ENCODE results near the gene PPP2R2C. TPM values are rescaled to one million over a fixed set of nuclear protein-coding genes. Genes with fewer than 3 reads are reported as not detected.

Gene PPP2R2C
- total and polyA plus RNA-seq, 2 donors (not counting 1 experiment from before 2014, with no cell fraction given), result 0.10 to 0.17 TPM

- H3K9me3 ChIP-seq (ENCODE audit: control insufficient read depth, insufficient read depth, low read depth, low read length), result no peaks in the 10 kb centered on the region
- TF ChIP-seq EZH2 (IDR thresholded peaks at IDR 0.05; ENCODE audit: low read length, missing control alignments) (no peak), CTCF (conservative IDR thresholded peaks at IDR 0.05 in 1 of 2, IDR thresholded peaks at IDR 0.05 in 1 of 2; ENCODE audit: low read depth in 1 of 2, low read length in 2 of 2) (no peak)
- H4K20me1 ChIP-seq (ENCODE audit: control insufficient read depth, extremely low read depth, insufficient read depth, low read length), result no peaks in the 10 kb centered on the region
- H3K27ac ChIP-seq (ENCODE audit: insufficient read depth, low read length), result no peak overlapping the region
- no peaks in the 10 kb centered on the region for H3K79me2 ChIP-seq (ENCODE audit: control insufficient read depth, insufficient read depth, low read length)
- no peaks in the 10 kb centered on the region for H3K4me1 ChIP-seq (ENCODE audit: control insufficient read depth, extremely low read depth, insufficient read depth, low read length)
- no peak overlapping the region for H3K9ac ChIP-seq (ENCODE audit: insufficient read depth, low read length)
- no peaks in the 10 kb centered on the region for H3K36me3 ChIP-seq (ENCODE audit: control insufficient read depth, insufficient read depth, low read length)
- H3K4me2 ChIP-seq (ENCODE audit: extremely low read depth, insufficient read depth, low read length), result no peak overlapping the region
- H2AFZ ChIP-seq (ENCODE audit: low read length), result no peak overlapping the region
- H3K4me3 ChIP-seq (replicated peaks in 1 of 4; ENCODE audit: control extremely low read depth in 1 of 4, insufficient read depth in 1 of 4, low read depth in 3 of 4, low read length in 4 of 4), result no peak overlapping the region
- no peaks in the 10 kb centered on the region for H3K27me3 ChIP-seq (ENCODE audit: control insufficient read depth, insufficient read depth, low read length)
- no peak for DNase-seq (ENCODE audit: low read depth in 2 of 2)
Observed at GRCh38 chr4:6348408-6348807, 124.0 kb downstream of the PPP2R2C start.

DNA sequence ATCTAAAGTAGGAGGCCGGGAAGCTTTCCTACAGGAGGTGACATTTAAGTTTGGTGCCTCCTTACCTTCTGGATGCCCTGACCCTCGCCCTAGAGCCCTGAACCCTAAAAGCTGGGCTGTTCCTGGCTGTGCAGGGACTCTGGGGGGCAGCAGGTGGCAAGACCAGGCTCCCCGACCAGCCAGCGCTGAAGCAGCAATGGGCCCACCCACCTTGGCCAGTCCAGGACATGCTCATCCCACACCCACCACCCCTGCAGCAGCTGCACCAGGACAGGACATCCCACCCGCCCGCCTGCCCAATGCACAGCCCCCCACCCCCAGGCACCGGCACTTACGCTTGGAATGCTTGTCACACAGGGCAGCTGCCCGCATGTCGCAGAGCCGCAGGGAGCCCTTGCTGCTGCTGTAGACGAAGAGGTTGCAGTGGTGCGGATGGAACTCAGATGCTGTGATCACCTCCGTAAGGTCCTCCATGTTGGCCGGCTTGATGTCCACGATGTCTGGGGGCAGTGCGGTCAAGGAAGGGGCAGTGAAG, 124.8 kb downstream of the PPP2R2C start:
- Histone ChIP-seq H3K4me3 (replicated peaks in 1 of 4; ENCODE audit: control extremely low read depth in 1 of 4, insufficient read depth in 1 of 4, low read depth in 3 of 4, low read length in 4 of 4) (no peak overlapping the region), H3K9me3 (ENCODE audit: control insufficient read depth, insufficient read depth, low read depth, low read length) (no peaks in the 10 kb centered on the region), H4K20me1 (ENCODE audit: control insufficient read depth, extremely low read depth, insufficient read depth, low read length) (no peaks in the 10 kb centered on the region), H2AFZ (ENCODE audit: low read length) (no peak overlapping the region), H3K4me1 (ENCODE audit: control insufficient read depth, extremely low read depth, insufficient read depth, low read length) (no peaks in the 10 kb centered on the region), H3K79me2 (ENCODE audit: control insufficient read depth, insufficient read depth, low read length) (no peaks in the 10 kb centered on the region), H3K27me3 (ENCODE audit: control insufficient read depth, insufficient read depth, low read length) (no peaks in the 10 kb centered on the region), H3K9ac (ENCODE audit: insufficient read depth, low read length) (no peak overlapping the region), H3K27ac (ENCODE audit: insufficient read depth, low read length) (no peak overlapping the region), H3K4me2 (ENCODE audit: extremely low read depth, insufficient read depth, low read length) (no peak overlapping the region), H3K36me3 (ENCODE audit: control insufficient read depth, insufficient read depth, low read length) (no peaks in the 10 kb centered on the region)
- TF ChIP-seq CTCF (conservative IDR thresholded peaks at IDR 0.05 in 1 of 2, IDR thresholded peaks at IDR 0.05 in 1 of 2; ENCODE audit: low read depth in 1 of 2, low read length in 2 of 2) (no peak), EZH2 (IDR thresholded peaks at IDR 0.05; ENCODE audit: low read length, missing control alignments) (no peak)
- no peak for DNase-seq (ENCODE audit: low read depth in 2 of 2)

GRCh38 chr4:6346373-6347110, 125.9 kb downstream of the PPP2R2C start:
- H3K9ac ChIP-seq (ENCODE audit: insufficient read depth, low read length), result no peak overlapping the region
- no peak overlapping the region for H3K4me2 ChIP-seq (ENCODE audit: extremely low read depth, insufficient read depth, low read length)
- no peaks in the 10 kb centered on the region for H3K79me2 ChIP-seq (ENCODE audit: control insufficient read depth, insufficient read depth, low read length)
- no peaks in the 10 kb centered on the region for H3K36me3 ChIP-seq (ENCODE audit: control insufficient read depth, insufficient read depth, low read length)
- H3K9me3 ChIP-seq (ENCODE audit: control insufficient read depth, insufficient read depth, low read depth, low read length), result no peaks in the 10 kb centered on the region
- no peak overlapping the region for H3K4me3 ChIP-seq (replicated peaks in 1 of 4; ENCODE audit: control extremely low read depth in 1 of 4, insufficient read depth in 1 of 4, low read depth in 3 of 4, low read length in 4 of 4)
- H3K27me3 ChIP-seq (ENCODE audit: control insufficient read depth, insufficient read depth, low read length), result no peaks in the 10 kb centered on the region
- H3K4me1 ChIP-seq (ENCODE audit: control insufficient read depth, extremely low read depth, insufficient read depth, low read length), result no peaks in the 10 kb centered on the region
- TF ChIP-seq CTCF (conservative IDR thresholded peaks at IDR 0.05 in 1 of 2, IDR thresholded peaks at IDR 0.05 in 1 of 2; ENCODE audit: low read depth in 1 of 2, low read length in 2 of 2) (no peak), EZH2 (IDR thresholded peaks at IDR 0.05; ENCODE audit: low read length, missing control alignments) (no peak)
- no peaks in the 10 kb centered on the region for H4K20me1 ChIP-seq (ENCODE audit: control insufficient read depth, extremely low read depth, insufficient read depth, low read length)
- no peak overlapping the region for H2AFZ ChIP-seq (ENCODE audit: low read length)
- DNase-seq (ENCODE audit: low read depth in 2 of 2), result no peak
- no peak overlapping the region for H3K27ac ChIP-seq (ENCODE audit: insufficient read depth, low read length)
